Fibroblast of lung (primary cell): ENCODE measurements around the gene CAMTA1. TPM values are rescaled to one million over a fixed set of nuclear protein-coding genes. Genes with fewer than 3 reads are reported as not detected.

Experiments used
- DNase-seq, 2 donors: peaks; one replicate each; pipeline versions ENCODE4 v3.0.0 to v3.0.0-alpha.2; 2010; ENCODE audit warnings: low read depth in 2 of 2
- H2AFZ ChIP-seq: 2 replicates; pipeline ENCODE4 v1.5.1; 2012; ENCODE audit warnings: low read length, control low read depth, inconsistent platforms
- H3K27ac ChIP-seq: 2 replicates; pipeline ENCODE4 v1.5.1; 2011; ENCODE audit warnings: low read length, control low read depth; ENCODE audit not compliant: insufficient read depth
- H3K27me3 ChIP-seq: 2 replicates; pipeline ENCODE4 v1.5.1; 2011; ENCODE audit warnings: mild to moderate bottlenecking, low read length; ENCODE audit not compliant: control insufficient read depth, insufficient read depth
- H3K36me3 ChIP-seq: 2 replicates; pipeline ENCODE4 v1.5.1; 2011; ENCODE audit warnings: low read length; ENCODE audit not compliant: control insufficient read depth, insufficient read depth
- H3K4me1 ChIP-seq: 2 replicates; pipeline ENCODE4 v1.5.1; 2011; ENCODE audit warnings: low read length; ENCODE audit not compliant: control insufficient read depth, insufficient read depth; ENCODE audit errors: extremely low read depth
- H3K4me2 ChIP-seq: 2 replicates; pipeline ENCODE4 v1.5.1; 2011; ENCODE audit warnings: low read length, control low read depth; ENCODE audit not compliant: insufficient read depth; ENCODE audit errors: extremely low read depth
- H3K4me3 ChIP-seq, 4 experiments: fragments of 200-600 bp in 1 of 4; sonication (generic) in 1 of 4; replicated peaks in 1 of 4; 2 replicates each; pipeline ENCODE4 v1.5.1; 2011 to 2016; ENCODE audit warnings: low read length in 4 of 4, low read depth in 3 of 4, mild to moderate bottlenecking in 3 of 4, control low read depth in 2 of 4, inconsistent platforms in 1 of 4, mixed read lengths in 1 of 4; ENCODE audit not compliant: insufficient read depth in 1 of 4; ENCODE audit errors: control extremely low read depth in 1 of 4
- H3K79me2 ChIP-seq: 2 replicates; pipeline ENCODE4 v1.5.1; 2012; ENCODE audit warnings: mild to moderate bottlenecking, low read length, inconsistent platforms; ENCODE audit not compliant: control insufficient read depth, insufficient read depth
- H3K9ac ChIP-seq: 2 replicates; pipeline ENCODE4 v1.5.1; 2011; ENCODE audit warnings: mild to moderate bottlenecking, low read length, control low read depth; ENCODE audit not compliant: insufficient read depth
- H3K9me3 ChIP-seq: 2 replicates; pipeline ENCODE4 v1.5.1; 2012; ENCODE audit warnings: low read depth, low read length; ENCODE audit not compliant: control insufficient read depth, insufficient read depth
- H4K20me1 ChIP-seq: 2 replicates; pipeline ENCODE4 v1.5.1; 2011; ENCODE audit warnings: low read length; ENCODE audit not compliant: control insufficient read depth, insufficient read depth; ENCODE audit errors: extremely low read depth
- EZH2 ChIP-seq: IDR thresholded peaks from 2 replicates; pipeline ENCODE4 v1.5.1; 2012; ENCODE audit warnings: low read length, control low read depth, mild to moderate bottlenecking; ENCODE audit errors: missing control alignments
- polyA plus RNA-seq, 2 donors: library from polyadenylated mRNA; depleted of rRNA in 1 of 2; stranded (reverse) in 1 of 2; unstranded in 1 of 2; fragments of >200 nt; gene quantifications; 2 replicates each; pipeline ENCODE4 v1.2.1, GENCODE V29; 2011 to 2012; ENCODE audit warnings: missing spikeins in 1 of 2
- total RNA-seq: library from RNA; depleted of rRNA; stranded (reverse); fragments of >200 nt; gene quantifications from 2 replicates; pipeline ENCODE4 v1.2.1, GENCODE V29; 2014
- TF ChIP-seq, protein P1 (sequence below), 2 donors: IDR thresholded peaks in 1 of 2; conservative IDR thresholded peaks in 1 of 2; 1 replicate in 1 of 2; 2 replicates in 1 of 2; pipeline ENCODE4 v1.5.1; 2011 to 2012; ENCODE audit warnings: low read length in 2 of 2, control low read depth in 1 of 2, inconsistent platforms in 1 of 2, low read depth in 1 of 2, mild to moderate bottlenecking in 1 of 2

The CAMTA1 gene
- total and polyA plus RNA-seq, 2 donors (not counting 1 experiment from before 2014, with no cell fraction given), result 47.6 to 86.0 TPM

DNA sequence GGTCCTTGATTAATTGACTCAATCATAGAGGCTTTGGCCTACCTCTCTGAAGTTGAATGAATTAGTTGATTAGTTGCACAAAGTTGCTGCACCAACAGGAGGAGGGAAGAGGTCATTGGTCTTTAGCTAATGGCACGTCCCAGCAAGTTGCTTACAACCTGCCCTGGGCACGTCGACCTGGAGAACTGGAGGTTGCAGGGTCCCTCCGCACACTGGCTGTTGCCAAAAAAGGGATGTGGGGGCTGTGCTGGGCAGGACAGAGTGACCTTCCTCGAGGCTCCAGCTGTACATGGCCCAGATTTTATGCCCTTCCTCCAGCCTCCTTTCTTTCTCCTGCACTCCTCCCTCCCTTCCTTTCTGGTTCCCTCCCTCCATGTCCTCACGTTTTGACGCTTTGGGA lies 755.6 kb downstream of the CAMTA1 start:
- H3K4me3 ChIP-seq, result no peak overlapping the region
- H3K27me3 ChIP-seq, result no peaks in the 10 kb centered on the region
- no peak overlapping the region for H3K9ac ChIP-seq
- DNase-seq, result no peak
- H3K27ac ChIP-seq, result no peak overlapping the region
- no peak overlapping the region for H3K4me2 ChIP-seq
- no peaks in the 10 kb centered on the region for H3K9me3 ChIP-seq
- H2AFZ ChIP-seq, result no peak overlapping the region
- H3K79me2 ChIP-seq, result no peaks in the 10 kb centered on the region
- TF ChIP-seq EZH2, result no peak
- TF ChIP-seq, protein P1, sequence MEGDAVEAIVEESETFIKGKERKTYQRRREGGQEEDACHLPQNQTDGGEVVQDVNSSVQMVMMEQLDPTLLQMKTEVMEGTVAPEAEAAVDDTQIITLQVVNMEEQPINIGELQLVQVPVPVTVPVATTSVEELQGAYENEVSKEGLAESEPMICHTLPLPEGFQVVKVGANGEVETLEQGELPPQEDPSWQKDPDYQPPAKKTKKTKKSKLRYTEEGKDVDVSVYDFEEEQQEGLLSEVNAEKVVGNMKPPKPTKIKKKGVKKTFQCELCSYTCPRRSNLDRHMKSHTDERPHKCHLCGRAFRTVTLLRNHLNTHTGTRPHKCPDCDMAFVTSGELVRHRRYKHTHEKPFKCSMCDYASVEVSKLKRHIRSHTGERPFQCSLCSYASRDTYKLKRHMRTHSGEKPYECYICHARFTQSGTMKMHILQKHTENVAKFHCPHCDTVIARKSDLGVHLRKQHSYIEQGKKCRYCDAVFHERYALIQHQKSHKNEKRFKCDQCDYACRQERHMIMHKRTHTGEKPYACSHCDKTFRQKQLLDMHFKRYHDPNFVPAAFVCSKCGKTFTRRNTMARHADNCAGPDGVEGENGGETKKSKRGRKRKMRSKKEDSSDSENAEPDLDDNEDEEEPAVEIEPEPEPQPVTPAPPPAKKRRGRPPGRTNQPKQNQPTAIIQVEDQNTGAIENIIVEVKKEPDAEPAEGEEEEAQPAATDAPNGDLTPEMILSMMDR (conservative IDR thresholded peaks at IDR 0.05 in 1 of 2, IDR thresholded peaks at IDR 0.05 in 1 of 2; ENCODE audit: low read depth in 1 of 2, low read length in 2 of 2), result no peak
- H3K36me3 ChIP-seq, result no peaks in the 10 kb centered on the region
- H3K4me1 ChIP-seq, result no peaks in the 10 kb centered on the region
- H4K20me1 ChIP-seq, result no peaks in the 10 kb centered on the region

DNA sequence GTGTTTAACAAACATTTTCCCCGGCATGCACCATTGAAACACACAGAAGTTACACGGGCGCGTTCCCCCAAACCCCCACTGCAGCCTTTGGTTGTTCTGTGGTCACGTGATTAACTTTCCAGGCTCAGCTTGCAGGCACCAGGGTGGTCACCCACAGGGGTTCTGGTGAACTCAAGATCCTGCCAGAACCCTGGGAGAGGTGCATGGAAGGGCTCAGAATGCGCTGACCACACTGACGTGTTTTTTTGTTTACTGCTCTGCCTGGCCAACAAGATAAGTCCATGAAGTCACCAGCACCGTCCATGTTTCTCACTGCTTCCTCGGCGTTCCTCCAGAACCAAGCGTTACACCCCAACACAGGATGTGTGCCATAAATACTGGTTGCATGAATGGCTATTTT lies 756.4 kb downstream of the CAMTA1 start:
- Histone ChIP-seq H3K79me2 (no peaks in the 10 kb centered on the region), H4K20me1 (no peaks in the 10 kb centered on the region), H3K9ac (no peak overlapping the region), H3K9me3 (no peaks in the 10 kb centered on the region), H2AFZ (no peak overlapping the region), H3K4me3 (no peak overlapping the region), H3K27ac (no peak overlapping the region), H3K4me2 (no peak overlapping the region), H3K36me3 (no peaks in the 10 kb centered on the region), H3K4me1 (no peaks in the 10 kb centered on the region), H3K27me3 (no peaks in the 10 kb centered on the region)
- TF ChIP-seq, protein P1 (conservative IDR thresholded peaks at IDR 0.05 in 1 of 2, IDR thresholded peaks at IDR 0.05 in 1 of 2; ENCODE audit: low read depth in 1 of 2, low read length in 2 of 2), result no peak
- TF ChIP-seq EZH2, result no peak
- DNase-seq, result peak; percentile 57 to 58

DNA sequence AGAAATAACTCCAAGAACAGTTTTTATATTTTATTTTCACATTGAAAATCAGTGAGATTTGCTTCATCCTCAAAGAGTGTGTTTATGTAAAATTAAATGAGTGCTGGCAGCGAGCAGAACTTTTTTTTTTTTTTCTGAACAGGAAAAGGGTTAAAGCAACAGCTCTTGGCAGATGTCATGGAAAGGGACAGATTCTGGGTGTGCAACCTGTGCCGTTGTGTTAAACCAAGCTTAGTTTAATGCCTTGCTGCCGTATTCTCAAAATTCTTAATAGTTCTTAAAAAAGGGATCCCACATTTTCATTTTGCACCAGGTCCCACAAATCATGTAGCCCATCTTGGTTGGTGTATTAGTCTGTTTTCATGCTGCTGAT lies 758.5 kb downstream of the CAMTA1 start:
- no peaks in the 10 kb centered on the region for H3K79me2 ChIP-seq
- no peaks in the 10 kb centered on the region for H4K20me1 ChIP-seq
- H2AFZ ChIP-seq, result no peak overlapping the region
- DNase-seq, result no peak
- H3K9ac ChIP-seq, result no peak overlapping the region
- no peak for TF ChIP-seq EZH2
- TF ChIP-seq, protein P1 (conservative IDR thresholded peaks at IDR 0.05 in 1 of 2, IDR thresholded peaks at IDR 0.05 in 1 of 2; ENCODE audit: low read depth in 1 of 2, low read length in 2 of 2), result no peak
- no peak overlapping the region for H3K4me2 ChIP-seq
- no peaks in the 10 kb centered on the region for H3K4me1 ChIP-seq
- H3K4me3 ChIP-seq, result no peak overlapping the region
- no peaks in the 10 kb centered on the region for H3K27me3 ChIP-seq
- no peaks in the 10 kb centered on the region for H3K9me3 ChIP-seq
- H3K36me3 ChIP-seq, result no peaks in the 10 kb centered on the region
- H3K27ac ChIP-seq, result no peak overlapping the region
